Neural cell (in vitro differentiated cells): Measurements from ENCODE around the gene MARCHF5. TPM values are rescaled to one million over a fixed set of nuclear protein-coding genes. Genes with fewer than 3 reads are reported as not detected.

Experiments used
- H2AFZ ChIP-seq: fragments of 200-600, 300-800 bp; sonication (generic), shearing (Covaris generic); 2 replicates; pipeline ENCODE4 v1.6.0; 2014; ENCODE audit warnings: low read depth, mild to moderate bottlenecking, antibody characterized with exemption, low read length, moderate library complexity
- H3F3A ChIP-seq: fragments of 200-600 bp; shearing (Covaris generic); 2 replicates; pipeline ENCODE4 v1.6.1; 2016; ENCODE audit warnings: mild to moderate bottlenecking, moderate library complexity, mixed read lengths, antibody characterized with exemption, low read length; ENCODE audit not compliant: insufficient read depth, poor library complexity, severe bottlenecking
- H3K27ac ChIP-seq: fragments of 200-600, 300-800 bp; sonication (generic), shearing (Covaris generic); 2 replicates; pipeline ENCODE4 v1.5.1; 2014; ENCODE audit warnings: mild to moderate bottlenecking, low read length, moderate library complexity
- H3K27me3 ChIP-seq: fragments of 300-800, 200-600 bp; sonication (generic), shearing (Covaris generic); 2 replicates; pipeline ENCODE4 v1.6.0; 2014; ENCODE audit warnings: mild to moderate bottlenecking, low read depth, low read length, moderate library complexity; ENCODE audit not compliant: insufficient read depth
- H3K36me3 ChIP-seq: fragments of 300-800, 200-600 bp; sonication (generic), shearing (Covaris generic); 2 replicates; pipeline ENCODE4 v1.5.1; 2014; ENCODE audit warnings: mild to moderate bottlenecking, antibody characterized with exemption, low read length, moderate library complexity; ENCODE audit not compliant: insufficient read depth
- H3K4me2 ChIP-seq: fragments of 300-800, 200-600 bp; sonication (generic), shearing (Covaris generic); 2 replicates; pipeline ENCODE4 v1.6.0; 2014; ENCODE audit warnings: mild to moderate bottlenecking, low read length
- H3K4me3 ChIP-seq: fragments of 300-800, 200-600 bp; sonication (generic), shearing (Covaris generic); 2 replicates; pipeline ENCODE4 v1.5.1; 2014; ENCODE audit warnings: mild to moderate bottlenecking, low read length, moderate library complexity
- H3K79me2 ChIP-seq: fragments of 200-600 bp; shearing (Covaris generic); replicated peaks from 2 replicates; pipeline ENCODE4 v1.6.0; 2014; ENCODE audit warnings: mild to moderate bottlenecking, low read length, moderate library complexity; ENCODE audit not compliant: insufficient read depth
- H3K9ac ChIP-seq: fragments of 300-800, 200-600 bp; sonication (generic), shearing (Covaris generic); 2 replicates; pipeline ENCODE4 v1.6.1; 2016; ENCODE audit warnings: mild to moderate bottlenecking, low read length, mixed read lengths
- H3K9me2 ChIP-seq: fragments of 200-600 bp; shearing (Covaris generic); 2 replicates; pipeline ENCODE4 v1.6.1; 2016; ENCODE audit warnings: mild to moderate bottlenecking, low read length, mixed read lengths; ENCODE audit not compliant: insufficient read depth
- H3K9me3 ChIP-seq: fragments of 200-600, 300-800 bp; sonication (generic), shearing (Covaris generic); 2 replicates; pipeline ENCODE4 v1.6.1; 2016; ENCODE audit warnings: mild to moderate bottlenecking, mixed run types, low read length, moderate library complexity, mixed read lengths
- H4K20me1 ChIP-seq: fragments of 200-600 bp; shearing (Covaris generic); 2 replicates; pipeline ENCODE4 v1.6.1; 2016; ENCODE audit warnings: mild to moderate bottlenecking, mixed run types; ENCODE audit not compliant: insufficient read depth
- EP300 ChIP-seq: fragments of 450-650 bp; conservative IDR thresholded peaks from 2 replicates; pipeline ENCODE4 v1.6.1; 2014; ENCODE audit warnings: antibody characterized with exemption, mild to moderate bottlenecking, moderate library complexity; ENCODE audit not compliant: poor library complexity, severe bottlenecking
- EZH2 ChIP-seq: fragments of 200-600, 300-800 bp; shearing (Covaris generic), sonication (generic); IDR thresholded peaks from 2 replicates; pipeline ENCODE4 v1.6.1; 2014; ENCODE audit warnings: antibody characterized with exemption, low read length, borderline replicate concordance, mild to moderate bottlenecking; ENCODE audit not compliant: insufficient read depth, poor library complexity, severe bottlenecking
- MXI1 ChIP-seq: fragments of 450-650 bp; conservative IDR thresholded peaks from 2 replicates; pipeline ENCODE4 v1.6.1; 2014; ENCODE audit warnings: antibody characterized with exemption, mild to moderate bottlenecking; ENCODE audit not compliant: poor library complexity, severe bottlenecking
- POLR2AphosphoS5 ChIP-seq: IDR thresholded peaks from 2 replicates; pipeline ENCODE4 v1.6.1; 2012
- RAD21 ChIP-seq: fragments of 450-650 bp; conservative IDR thresholded peaks from 2 replicates; pipeline ENCODE4 v1.6.1; 2014; ENCODE audit warnings: antibody characterized with exemption, mild to moderate bottlenecking, moderate library complexity
- SMC3 ChIP-seq: fragments of 450-650 bp; conservative IDR thresholded peaks from 2 replicates; pipeline ENCODE4 v1.6.1; 2014; ENCODE audit warnings: antibody characterized with exemption, mild to moderate bottlenecking, moderate library complexity; ENCODE audit not compliant: poor library complexity
- TAF1 ChIP-seq: IDR thresholded peaks from 2 replicates; pipeline ENCODE4 v1.6.1; 2012; ENCODE audit warnings: low read depth
- polyA plus RNA-seq: library from polyadenylated mRNA; depleted of rRNA; stranded (reverse); fragments of >200 nt; gene quantifications from 2 replicates; pipeline ENCODE4 v1.2.3, GENCODE V29; 2014
- TF ChIP-seq, protein P1 (sequence below): IDR thresholded peaks from 2 replicates; pipeline ENCODE4 v1.6.1; 2012; ENCODE audit warnings: borderline replicate concordance
- TF ChIP-seq, protein P2 (sequence below): fragments of 450-650 bp; IDR thresholded peaks from 2 replicates; pipeline ENCODE4 v1.5.1; 2014; ENCODE audit warnings: antibody characterized with exemption, mild to moderate bottlenecking, moderate library complexity; ENCODE audit not compliant: poor library complexity, severe bottlenecking

MARCHF5 gene
- polyA plus RNA-seq, 1 donor from 2014 or later, result 65.5 TPM

DNA sequence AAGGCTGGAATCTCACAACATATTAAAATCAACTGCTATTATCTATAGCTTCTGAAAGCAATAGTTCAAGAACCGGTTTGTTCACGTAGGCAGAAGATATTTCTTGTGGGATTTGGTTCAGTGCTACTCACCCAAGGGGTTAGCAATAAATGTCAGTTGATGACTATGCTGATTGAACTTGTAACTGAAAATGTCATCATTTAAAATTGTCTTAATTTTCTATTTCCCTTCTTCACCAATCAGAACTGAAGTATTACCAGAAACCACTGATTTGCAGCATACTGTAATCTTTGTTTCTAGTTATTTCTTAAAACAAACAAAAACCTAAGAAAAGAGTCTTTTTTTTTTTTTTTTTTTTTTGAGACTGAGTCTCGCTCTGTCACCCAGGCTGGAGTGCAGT is 46.2 kb upstream of the MARCHF5 start:
- Histone ChIP-seq H3K9me3 (no peaks in the 10 kb centered on the region), H3K4me3 (no peak overlapping the region), H3K9ac (no peak overlapping the region), H4K20me1 (no peaks in the 10 kb centered on the region), H3K36me3 (no peaks in the 10 kb centered on the region), H3K79me2 (peaks cover 18% of the 10 kb centered on the region), H3K27ac (no peak overlapping the region), H3F3A (peaks cover 5% of the 10 kb centered on the region), H3K27me3 (no peaks in the 10 kb centered on the region), H2AFZ (no peak overlapping the region), H3K9me2 (no peaks in the 10 kb centered on the region), H3K4me2 (no peak overlapping the region)
- TF ChIP-seq SMC3, result no peak
- TF ChIP-seq, protein P1, sequence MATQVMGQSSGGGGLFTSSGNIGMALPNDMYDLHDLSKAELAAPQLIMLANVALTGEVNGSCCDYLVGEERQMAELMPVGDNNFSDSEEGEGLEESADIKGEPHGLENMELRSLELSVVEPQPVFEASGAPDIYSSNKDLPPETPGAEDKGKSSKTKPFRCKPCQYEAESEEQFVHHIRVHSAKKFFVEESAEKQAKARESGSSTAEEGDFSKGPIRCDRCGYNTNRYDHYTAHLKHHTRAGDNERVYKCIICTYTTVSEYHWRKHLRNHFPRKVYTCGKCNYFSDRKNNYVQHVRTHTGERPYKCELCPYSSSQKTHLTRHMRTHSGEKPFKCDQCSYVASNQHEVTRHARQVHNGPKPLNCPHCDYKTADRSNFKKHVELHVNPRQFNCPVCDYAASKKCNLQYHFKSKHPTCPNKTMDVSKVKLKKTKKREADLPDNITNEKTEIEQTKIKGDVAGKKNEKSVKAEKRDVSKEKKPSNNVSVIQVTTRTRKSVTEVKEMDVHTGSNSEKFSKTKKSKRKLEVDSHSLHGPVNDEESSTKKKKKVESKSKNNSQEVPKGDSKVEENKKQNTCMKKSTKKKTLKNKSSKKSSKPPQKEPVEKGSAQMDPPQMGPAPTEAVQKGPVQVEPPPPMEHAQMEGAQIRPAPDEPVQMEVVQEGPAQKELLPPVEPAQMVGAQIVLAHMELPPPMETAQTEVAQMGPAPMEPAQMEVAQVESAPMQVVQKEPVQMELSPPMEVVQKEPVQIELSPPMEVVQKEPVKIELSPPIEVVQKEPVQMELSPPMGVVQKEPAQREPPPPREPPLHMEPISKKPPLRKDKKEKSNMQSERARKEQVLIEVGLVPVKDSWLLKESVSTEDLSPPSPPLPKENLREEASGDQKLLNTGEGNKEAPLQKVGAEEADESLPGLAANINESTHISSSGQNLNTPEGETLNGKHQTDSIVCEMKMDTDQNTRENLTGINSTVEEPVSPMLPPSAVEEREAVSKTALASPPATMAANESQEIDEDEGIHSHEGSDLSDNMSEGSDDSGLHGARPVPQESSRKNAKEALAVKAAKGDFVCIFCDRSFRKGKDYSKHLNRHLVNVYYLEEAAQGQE, result no peak
- no peak for TF ChIP-seq EP300
- TF ChIP-seq EZH2, result no peak
- TF ChIP-seq, protein P2, sequence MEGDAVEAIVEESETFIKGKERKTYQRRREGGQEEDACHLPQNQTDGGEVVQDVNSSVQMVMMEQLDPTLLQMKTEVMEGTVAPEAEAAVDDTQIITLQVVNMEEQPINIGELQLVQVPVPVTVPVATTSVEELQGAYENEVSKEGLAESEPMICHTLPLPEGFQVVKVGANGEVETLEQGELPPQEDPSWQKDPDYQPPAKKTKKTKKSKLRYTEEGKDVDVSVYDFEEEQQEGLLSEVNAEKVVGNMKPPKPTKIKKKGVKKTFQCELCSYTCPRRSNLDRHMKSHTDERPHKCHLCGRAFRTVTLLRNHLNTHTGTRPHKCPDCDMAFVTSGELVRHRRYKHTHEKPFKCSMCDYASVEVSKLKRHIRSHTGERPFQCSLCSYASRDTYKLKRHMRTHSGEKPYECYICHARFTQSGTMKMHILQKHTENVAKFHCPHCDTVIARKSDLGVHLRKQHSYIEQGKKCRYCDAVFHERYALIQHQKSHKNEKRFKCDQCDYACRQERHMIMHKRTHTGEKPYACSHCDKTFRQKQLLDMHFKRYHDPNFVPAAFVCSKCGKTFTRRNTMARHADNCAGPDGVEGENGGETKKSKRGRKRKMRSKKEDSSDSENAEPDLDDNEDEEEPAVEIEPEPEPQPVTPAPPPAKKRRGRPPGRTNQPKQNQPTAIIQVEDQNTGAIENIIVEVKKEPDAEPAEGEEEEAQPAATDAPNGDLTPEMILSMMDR, result no peak

DNA sequence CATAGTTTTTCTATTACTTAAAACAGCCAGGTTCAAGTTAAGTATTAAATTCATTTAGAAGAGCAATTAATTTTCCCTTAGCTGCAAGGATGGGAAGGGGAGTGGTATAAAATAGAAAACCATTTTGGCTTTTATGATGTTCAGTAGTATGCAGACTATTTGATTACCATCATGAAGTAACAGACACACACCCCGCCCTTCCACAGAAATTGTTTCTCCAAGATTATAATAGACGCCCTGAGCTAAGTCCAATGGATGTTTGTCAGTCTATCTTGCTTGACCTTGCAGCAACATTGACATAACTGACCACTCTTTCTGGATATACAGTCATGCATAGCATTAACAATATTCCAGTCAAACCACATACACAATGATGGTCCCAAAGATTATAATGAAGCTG is 42.4 kb upstream of the MARCHF5 start:
- Histone ChIP-seq H3K27me3 (no peaks in the 10 kb centered on the region), H2AFZ (no peak overlapping the region), H3K4me3 (no peak overlapping the region), H3K4me2 (no peak overlapping the region), H3F3A (no peaks in the 10 kb centered on the region), H3K27ac (no peak overlapping the region), H3K36me3 (no peaks in the 10 kb centered on the region), H3K9me2 (no peaks in the 10 kb centered on the region), H3K9ac (no peak overlapping the region), H4K20me1 (no peaks in the 10 kb centered on the region), H3K79me2 (no peaks in the 10 kb centered on the region), H3K9me3 (no peaks in the 10 kb centered on the region)
- TF ChIP-seq POLR2AphosphoS5 (no peak), MXI1 (no peak), EP300 (no peak), RAD21 (no peak), SMC3 (no peak), TAF1 (no peak), EZH2 (no peak)
- TF ChIP-seq, protein P1, result no peak
- TF ChIP-seq, protein P2, result no peak
